ENCODE measurements around the gene FADS2.

DNA sequence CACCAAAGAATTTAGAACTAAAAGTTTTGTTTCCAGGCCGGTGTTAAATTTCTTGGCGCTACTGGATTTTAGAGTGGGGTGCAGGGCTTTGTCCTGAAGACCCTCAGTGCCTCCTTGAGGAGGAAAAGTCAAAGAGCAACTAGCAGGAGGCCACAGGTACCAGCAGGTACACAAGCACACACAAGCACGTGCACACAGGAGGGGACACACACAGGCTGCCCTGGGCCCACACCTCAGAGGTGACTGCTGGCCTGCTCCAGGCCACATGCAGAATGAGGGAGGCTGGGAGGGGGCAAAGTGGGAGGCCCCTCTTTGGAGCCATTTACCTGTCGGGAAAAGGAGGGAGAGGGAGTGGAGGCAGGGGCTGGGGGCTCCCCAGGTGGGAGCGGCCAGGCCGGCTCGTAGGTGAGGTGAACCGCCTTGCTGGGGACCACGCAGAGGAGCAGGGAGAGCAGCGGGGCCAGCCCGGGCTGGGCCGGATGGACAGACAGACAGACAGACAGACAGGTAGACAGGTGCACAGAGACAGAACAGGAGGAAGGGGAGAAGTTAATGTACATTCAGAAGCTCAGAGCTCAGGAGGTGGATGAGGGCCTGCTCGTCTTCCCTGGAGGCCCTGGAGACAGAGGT lies 77.1 kb downstream of the FADS2 start:
- TF ChIP-seq EZH2 (IDR thresholded peaks at IDR 0.05; ENCODE audit: low read depth, unreplicated experiment), result no peak
- TF ChIP-seq, protein P1, sequence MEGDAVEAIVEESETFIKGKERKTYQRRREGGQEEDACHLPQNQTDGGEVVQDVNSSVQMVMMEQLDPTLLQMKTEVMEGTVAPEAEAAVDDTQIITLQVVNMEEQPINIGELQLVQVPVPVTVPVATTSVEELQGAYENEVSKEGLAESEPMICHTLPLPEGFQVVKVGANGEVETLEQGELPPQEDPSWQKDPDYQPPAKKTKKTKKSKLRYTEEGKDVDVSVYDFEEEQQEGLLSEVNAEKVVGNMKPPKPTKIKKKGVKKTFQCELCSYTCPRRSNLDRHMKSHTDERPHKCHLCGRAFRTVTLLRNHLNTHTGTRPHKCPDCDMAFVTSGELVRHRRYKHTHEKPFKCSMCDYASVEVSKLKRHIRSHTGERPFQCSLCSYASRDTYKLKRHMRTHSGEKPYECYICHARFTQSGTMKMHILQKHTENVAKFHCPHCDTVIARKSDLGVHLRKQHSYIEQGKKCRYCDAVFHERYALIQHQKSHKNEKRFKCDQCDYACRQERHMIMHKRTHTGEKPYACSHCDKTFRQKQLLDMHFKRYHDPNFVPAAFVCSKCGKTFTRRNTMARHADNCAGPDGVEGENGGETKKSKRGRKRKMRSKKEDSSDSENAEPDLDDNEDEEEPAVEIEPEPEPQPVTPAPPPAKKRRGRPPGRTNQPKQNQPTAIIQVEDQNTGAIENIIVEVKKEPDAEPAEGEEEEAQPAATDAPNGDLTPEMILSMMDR (conservative IDR thresholded peaks at IDR 0.05; ENCODE audit: low read depth in 2 of 2), result 0 out of 4 replicates have a peak, but pooled peaks of 1 of the 2 experiments have one; percentile 3
- TF ChIP-seq JUNB (IDR thresholded peaks at IDR 0.05; ENCODE audit: unreplicated experiment), result no peak
- TF ChIP-seq POLR2AphosphoS5 (IDR thresholded peaks at IDR 0.05; ENCODE audit: low read depth), result no peak
- TF ChIP-seq, protein P2, sequence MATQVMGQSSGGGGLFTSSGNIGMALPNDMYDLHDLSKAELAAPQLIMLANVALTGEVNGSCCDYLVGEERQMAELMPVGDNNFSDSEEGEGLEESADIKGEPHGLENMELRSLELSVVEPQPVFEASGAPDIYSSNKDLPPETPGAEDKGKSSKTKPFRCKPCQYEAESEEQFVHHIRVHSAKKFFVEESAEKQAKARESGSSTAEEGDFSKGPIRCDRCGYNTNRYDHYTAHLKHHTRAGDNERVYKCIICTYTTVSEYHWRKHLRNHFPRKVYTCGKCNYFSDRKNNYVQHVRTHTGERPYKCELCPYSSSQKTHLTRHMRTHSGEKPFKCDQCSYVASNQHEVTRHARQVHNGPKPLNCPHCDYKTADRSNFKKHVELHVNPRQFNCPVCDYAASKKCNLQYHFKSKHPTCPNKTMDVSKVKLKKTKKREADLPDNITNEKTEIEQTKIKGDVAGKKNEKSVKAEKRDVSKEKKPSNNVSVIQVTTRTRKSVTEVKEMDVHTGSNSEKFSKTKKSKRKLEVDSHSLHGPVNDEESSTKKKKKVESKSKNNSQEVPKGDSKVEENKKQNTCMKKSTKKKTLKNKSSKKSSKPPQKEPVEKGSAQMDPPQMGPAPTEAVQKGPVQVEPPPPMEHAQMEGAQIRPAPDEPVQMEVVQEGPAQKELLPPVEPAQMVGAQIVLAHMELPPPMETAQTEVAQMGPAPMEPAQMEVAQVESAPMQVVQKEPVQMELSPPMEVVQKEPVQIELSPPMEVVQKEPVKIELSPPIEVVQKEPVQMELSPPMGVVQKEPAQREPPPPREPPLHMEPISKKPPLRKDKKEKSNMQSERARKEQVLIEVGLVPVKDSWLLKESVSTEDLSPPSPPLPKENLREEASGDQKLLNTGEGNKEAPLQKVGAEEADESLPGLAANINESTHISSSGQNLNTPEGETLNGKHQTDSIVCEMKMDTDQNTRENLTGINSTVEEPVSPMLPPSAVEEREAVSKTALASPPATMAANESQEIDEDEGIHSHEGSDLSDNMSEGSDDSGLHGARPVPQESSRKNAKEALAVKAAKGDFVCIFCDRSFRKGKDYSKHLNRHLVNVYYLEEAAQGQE (IDR thresholded peaks at IDR 0.05; ENCODE audit: unreplicated experiment), result no peak
- TF ChIP-seq EZH2phosphoT487 (IDR thresholded peaks at IDR 0.05; ENCODE audit: unreplicated experiment), result no peak
- no peak for TF ChIP-seq CREB1 (CRISPR knock-in tag; IDR thresholded peaks at IDR 0.05; ENCODE audit: low read depth)
- no peak for TF ChIP-seq NANOG (IDR thresholded peaks at IDR 0.05; ENCODE audit: borderline replicate concordance)
- TF ChIP-seq, protein P3, sequence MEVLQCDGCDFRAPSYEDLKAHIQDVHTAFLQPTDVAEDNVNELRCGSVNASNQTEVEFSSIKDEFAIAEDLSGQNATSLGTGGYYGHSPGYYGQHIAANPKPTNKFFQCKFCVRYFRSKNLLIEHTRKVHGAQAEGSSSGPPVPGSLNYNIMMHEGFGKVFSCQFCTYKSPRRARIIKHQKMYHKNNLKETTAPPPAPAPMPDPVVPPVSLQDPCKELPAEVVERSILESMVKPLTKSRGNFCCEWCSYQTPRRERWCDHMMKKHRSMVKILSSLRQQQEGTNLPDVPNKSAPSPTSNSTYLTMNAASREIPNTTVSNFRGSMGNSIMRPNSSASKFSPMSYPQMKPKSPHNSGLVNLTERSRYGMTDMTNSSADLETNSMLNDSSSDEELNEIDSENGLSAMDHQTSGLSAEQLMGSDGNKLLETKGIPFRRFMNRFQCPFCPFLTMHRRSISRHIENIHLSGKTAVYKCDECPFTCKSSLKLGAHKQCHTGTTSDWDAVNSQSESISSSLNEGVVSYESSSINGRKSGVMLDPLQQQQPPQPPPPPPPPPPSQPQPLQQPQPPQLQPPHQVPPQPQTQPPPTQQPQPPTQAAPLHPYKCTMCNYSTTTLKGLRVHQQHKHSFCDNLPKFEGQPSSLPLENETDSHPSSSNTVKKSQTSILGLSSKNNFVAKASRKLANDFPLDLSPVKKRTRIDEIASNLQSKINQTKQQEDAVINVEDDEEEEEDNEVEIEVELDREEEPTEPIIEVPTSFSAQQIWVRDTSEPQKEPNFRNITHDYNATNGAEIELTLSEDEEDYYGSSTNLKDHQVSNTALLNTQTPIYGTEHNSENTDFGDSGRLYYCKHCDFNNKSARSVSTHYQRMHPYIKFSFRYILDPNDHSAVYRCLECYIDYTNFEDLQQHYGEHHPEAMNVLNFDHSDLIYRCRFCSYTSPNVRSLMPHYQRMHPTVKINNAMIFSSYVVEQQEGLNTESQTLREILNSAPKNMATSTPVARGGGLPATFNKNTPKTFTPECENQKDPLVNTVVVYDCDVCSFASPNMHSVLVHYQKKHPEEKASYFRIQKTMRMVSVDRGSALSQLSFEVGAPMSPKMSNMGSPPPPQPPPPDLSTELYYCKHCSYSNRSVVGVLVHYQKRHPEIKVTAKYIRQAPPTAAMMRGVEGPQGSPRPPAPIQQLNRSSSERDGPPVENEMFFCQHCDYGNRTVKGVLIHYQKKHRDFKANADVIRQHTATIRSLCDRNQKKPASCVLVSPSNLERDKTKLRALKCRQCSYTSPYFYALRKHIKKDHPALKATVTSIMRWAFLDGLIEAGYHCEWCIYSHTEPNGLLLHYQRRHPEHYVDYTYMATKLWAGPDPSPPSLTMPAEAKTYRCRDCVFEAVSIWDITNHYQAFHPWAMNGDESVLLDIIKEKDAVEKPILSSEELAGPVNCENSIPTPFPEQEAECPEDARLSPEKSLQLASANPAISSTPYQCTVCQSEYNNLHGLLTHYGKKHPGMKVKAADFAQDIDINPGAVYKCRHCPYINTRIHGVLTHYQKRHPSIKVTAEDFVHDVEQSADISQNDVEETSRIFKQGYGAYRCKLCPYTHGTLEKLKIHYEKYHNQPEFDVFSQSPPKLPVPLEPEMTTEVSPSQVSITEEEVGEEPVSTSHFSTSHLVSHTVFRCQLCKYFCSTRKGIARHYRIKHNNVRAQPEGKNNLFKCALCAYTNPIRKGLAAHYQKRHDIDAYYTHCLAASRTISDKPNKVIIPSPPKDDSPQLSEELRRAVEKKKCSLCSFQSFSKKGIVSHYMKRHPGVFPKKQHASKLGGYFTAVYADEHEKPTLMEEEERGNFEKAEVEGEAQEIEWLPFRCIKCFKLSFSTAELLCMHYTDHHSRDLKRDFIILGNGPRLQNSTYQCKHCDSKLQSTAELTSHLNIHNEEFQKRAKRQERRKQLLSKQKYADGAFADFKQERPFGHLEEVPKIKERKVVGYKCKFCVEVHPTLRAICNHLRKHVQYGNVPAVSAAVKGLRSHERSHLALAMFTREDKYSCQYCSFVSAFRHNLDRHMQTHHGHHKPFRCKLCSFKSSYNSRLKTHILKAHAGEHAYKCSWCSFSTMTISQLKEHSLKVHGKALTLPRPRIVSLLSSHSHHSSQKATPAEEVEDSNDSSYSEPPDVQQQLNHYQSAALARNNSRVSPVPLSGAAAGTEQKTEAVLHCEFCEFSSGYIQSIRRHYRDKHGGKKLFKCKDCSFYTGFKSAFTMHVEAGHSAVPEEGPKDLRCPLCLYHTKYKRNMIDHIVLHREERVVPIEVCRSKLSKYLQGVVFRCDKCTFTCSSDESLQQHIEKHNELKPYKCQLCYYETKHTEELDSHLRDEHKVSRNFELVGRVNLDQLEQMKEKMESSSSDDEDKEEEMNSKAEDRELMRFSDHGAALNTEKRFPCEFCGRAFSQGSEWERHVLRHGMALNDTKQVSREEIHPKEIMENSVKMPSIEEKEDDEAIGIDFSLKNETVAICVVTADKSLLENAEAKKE (CRISPR knock-in tag; IDR thresholded peaks at IDR 0.05), result no peak
- no peak for TF ChIP-seq ZNF114 (CRISPR knock-in tag; IDR thresholded peaks at IDR 0.05)
- TF ChIP-seq, protein P4, sequence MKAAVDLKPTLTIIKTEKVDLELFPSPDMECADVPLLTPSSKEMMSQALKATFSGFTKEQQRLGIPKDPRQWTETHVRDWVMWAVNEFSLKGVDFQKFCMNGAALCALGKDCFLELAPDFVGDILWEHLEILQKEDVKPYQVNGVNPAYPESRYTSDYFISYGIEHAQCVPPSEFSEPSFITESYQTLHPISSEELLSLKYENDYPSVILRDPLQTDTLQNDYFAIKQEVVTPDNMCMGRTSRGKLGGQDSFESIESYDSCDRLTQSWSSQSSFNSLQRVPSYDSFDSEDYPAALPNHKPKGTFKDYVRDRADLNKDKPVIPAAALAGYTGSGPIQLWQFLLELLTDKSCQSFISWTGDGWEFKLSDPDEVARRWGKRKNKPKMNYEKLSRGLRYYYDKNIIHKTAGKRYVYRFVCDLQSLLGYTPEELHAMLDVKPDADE (IDR thresholded peaks at IDR 0.05), result no peak
- no peak for TF ChIP-seq STAT1 (IDR thresholded peaks at IDR 0.05; ENCODE audit: unreplicated experiment)
- TF ChIP-seq ZNF331 (CRISPR knock-in tag; IDR thresholded peaks at IDR 0.05; ENCODE audit: low read depth), result no peak
